AG09319 (cell line): ENCODE data around the gene FIBIN.
A peak's percentile ranks its signal among the peaks of the same experiment; 100 is the strongest.

Experiments used
- DNase-seq: peaks from one replicate; pipeline ENCODE4 v3.0.0-alpha.2; 2010; ENCODE audit warnings: low read depth; ENCODE audit errors: extremely low read depth
- CTCF ChIP-seq: IDR thresholded peaks from 2 replicates; pipeline ENCODE4 v1.5.1; 2011; ENCODE audit warnings: low read depth, mild to moderate bottlenecking, inconsistent platforms, low read length, moderate library complexity

Gene FIBIN

GRCh38 chr11:26983645-26984044 is 10.3 kb upstream of the FIBIN start:
- TF ChIP-seq CTCF: no peak
- DNase-seq: no peak

GRCh38 chr11:26985470-26985869 is 8.4 kb upstream of the FIBIN start:
- TF ChIP-seq CTCF: no peak
- DNase-seq: no peak

- TF ChIP-seq CTCF: no peak
- DNase-seq: no peak
These were observed 8.0 kb upstream of the FIBIN start for GRCh38 chr11:26985943-26986342.

- DNase-seq: no peak
- no peak for TF ChIP-seq CTCF
These were observed 6.6 kb upstream of the FIBIN start for GRCh38 chr11:26987272-26987671.

- TF ChIP-seq CTCF: no peak
These were observed 6.2 kb upstream of the FIBIN start for GRCh38 chr11:26987731-26988130.

GRCh38 chr11:26992031-26992541 is 1.8 kb upstream of the FIBIN start:
- DNase-seq: peak; percentile 65
- no peak for TF ChIP-seq CTCF

More at GRCh38 chr11:26987731-26988130, 6.2 kb upstream of the FIBIN start:
- DNase-seq: no peak

GRCh38 chr11:26994631-26995095 is 751 bp downstream of the FIBIN start:
- TF ChIP-seq CTCF: no peak; the same call in 1 of the 2 replicates
- no peak for DNase-seq
